Activated CD8-positive, alpha-beta T cell treated with anti-CD3 and anti-CD28 coated beads, Interleukin-2, amount 10 ng/mL, durations not matched to agents 7 days and 5 days (primary cell): ENCODE measurements around the gene KCTD5. TPM values are rescaled to one million over a fixed set of nuclear protein-coding genes. Genes with fewer than 3 reads are reported as not detected.

Experiments
- ATAC-seq: fragments of 150-1000 bp; cut with Tn5 transposase; one replicate; pipeline ENCODE4 v1.10.0; 2021; ENCODE audit warnings: moderate library complexity
- CTCF ChIA-PET: fragments of 350-600 bp; sonication (Branson Sonifier 250); formaldehyde crosslinking; loops from one replicate; lab custom pipeline; 2021; ENCODE audit warnings: antibody characterized with exemption; lab: Charles Lee
- POLR2A ChIA-PET: fragments of 350-600 bp; sonication (Branson Sonifier 250); formaldehyde crosslinking; loops from one replicate; lab custom pipeline; 2021; ENCODE audit warnings: antibody characterized with exemption; lab: Charles Lee
- DNase-seq: peaks from one replicate; pipeline ENCODE4 v3.0.0-alpha.2; 2020
- H3K27ac Mint-ChIP-seq: one replicate; pipeline ENCODE4 v1.8.0; 2021; ENCODE audit warnings: mild to moderate bottlenecking, mixed read lengths
- H3K27me3 Mint-ChIP-seq: one replicate; pipeline ENCODE4 v1.8.0; 2021; ENCODE audit warnings: low read depth, mixed read lengths
- H3K36me3 Mint-ChIP-seq: one replicate; pipeline ENCODE4 v1.8.0; 2021; ENCODE audit warnings: low read depth, mixed read lengths
- H3K4me1 Mint-ChIP-seq: one replicate; pipeline ENCODE4 v1.8.0; 2021; ENCODE audit warnings: low read depth, mixed read lengths
- H3K4me3 Mint-ChIP-seq: one replicate; pipeline ENCODE4 v1.8.0; 2021; ENCODE audit warnings: mild to moderate bottlenecking, mixed read lengths
- H3K9me3 Mint-ChIP-seq: one replicate; pipeline ENCODE4 v1.8.0; 2022; ENCODE audit warnings: mixed read lengths; ENCODE audit not compliant: insufficient read depth
- total RNA-seq, 2 experiments: library from RNA; stranded (reverse); gene quantifications; one replicate each; pipeline ENCODE4 v1.2.3, GENCODE V29; 2021

The KCTD5 gene
- total RNA-seq, 2 experiments from 2014 or later = 33.2 to 35.9 TPM

DNA sequence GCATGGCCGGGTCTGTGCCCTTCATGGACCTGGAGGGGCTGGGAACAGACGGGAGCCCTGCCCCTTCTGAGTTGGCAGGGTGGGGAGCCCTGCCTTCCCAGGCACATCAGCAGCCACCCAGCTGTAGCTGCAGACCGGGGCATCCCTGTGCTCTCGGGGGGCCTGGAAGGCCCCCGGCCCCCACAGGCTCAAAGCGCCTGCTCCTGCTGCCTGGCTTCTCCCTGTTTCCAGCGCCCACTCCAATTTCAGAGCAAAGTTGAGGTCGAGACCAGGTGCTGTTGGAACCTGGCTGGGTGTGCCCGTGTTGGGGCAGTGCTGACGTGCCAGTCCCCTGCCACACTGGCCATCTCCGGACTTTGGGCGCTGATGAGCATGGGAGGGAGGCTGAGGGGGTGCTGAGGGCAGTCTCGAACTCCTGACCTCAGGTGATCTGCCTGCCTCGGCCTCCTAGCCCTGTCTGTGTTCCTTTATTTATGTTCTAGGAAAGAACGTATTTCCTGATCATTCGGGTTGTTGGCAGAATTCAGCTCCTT lies 42.6 kb downstream of the KCTD5 start:
- peaks cover 4% of the 10 kb centered on the region for H3K4me1 Mint-ChIP-seq
- no peaks in the 10 kb centered on the region for H3K9me3 Mint-ChIP-seq
- no peak for ATAC-seq
- peaks cover 11% of the 10 kb centered on the region for H3K27me3 Mint-ChIP-seq
- POLR2A ChIA-PET = interaction anchor here (1.0 kb wide), 1 partner anchor 28 kb away, joined by 3 read pairs; no protein-coding TSS in a partner anchor
- no peak for DNase-seq
- no peak overlapping the region for H3K4me3 Mint-ChIP-seq
- no peak overlapping the region for H3K27ac Mint-ChIP-seq
- CTCF ChIA-PET = interaction anchor here (1.5 kb wide), 1 partner anchor 144 kb away, joined by 3 read pairs; no protein-coding TSS in a partner anchor
- no peaks in the 10 kb centered on the region for H3K36me3 Mint-ChIP-seq

DNA sequence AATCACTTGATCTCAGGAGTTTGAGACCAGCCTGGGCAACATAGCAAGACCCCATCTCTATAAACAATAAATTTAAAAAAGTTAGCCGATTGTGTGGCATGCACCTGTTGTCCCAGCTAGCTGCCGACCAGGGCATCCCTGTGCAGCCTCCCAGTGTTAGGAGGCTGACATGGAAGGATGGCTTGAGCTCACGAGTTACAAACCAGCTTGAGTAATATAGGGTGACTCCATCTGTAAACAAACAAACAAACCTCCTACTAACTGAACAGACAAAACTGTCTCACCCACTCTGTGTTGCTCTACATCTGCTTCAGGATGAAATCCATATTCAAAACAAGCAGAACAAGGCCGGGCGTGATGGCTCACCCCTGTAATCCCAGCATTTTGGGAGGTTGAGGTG lies 44.6 kb downstream of the KCTD5 start:
- H3K4me1 Mint-ChIP-seq = peaks cover 2% of the 10 kb centered on the region
- H3K4me3 Mint-ChIP-seq = no peak overlapping the region
- DNase-seq (no peak), ATAC-seq (no peak)
- no peak overlapping the region for H3K27ac Mint-ChIP-seq
- ChIA-PET CTCF (interaction anchor here (0.8 kb wide), 1 partner anchor 885 kb away, joined by 3 read pairs; the partner anchor contains the start of gene SLX4), POLR2A (no interaction called here)
- no peaks in the 10 kb centered on the region for H3K9me3 Mint-ChIP-seq
- H3K27me3 Mint-ChIP-seq = peaks cover 11% of the 10 kb centered on the region
- no peaks in the 10 kb centered on the region for H3K36me3 Mint-ChIP-seq

DNA sequence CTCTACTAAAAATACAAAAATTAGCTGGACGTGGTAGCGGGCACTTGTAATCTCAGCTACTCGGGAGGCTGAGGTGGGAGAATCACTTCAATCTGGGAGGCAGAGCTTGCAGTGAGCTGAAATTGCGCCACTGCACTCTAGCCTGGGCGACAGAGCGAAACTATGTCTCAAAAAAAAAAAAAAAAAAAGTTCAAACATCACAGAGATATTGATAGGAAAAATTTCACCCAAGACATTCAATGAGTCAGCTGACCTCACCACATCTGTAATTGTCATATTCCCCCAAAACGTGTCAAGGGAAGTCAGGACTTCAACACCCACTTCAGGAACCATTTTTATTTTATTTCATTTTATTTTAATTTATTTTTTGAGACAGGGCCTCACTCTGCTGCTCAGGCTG lies 45.7 kb downstream of the KCTD5 start:
- no peak overlapping the region for H3K27ac Mint-ChIP-seq
- H3K36me3 Mint-ChIP-seq = no peaks in the 10 kb centered on the region
- H3K4me1 Mint-ChIP-seq = no peaks in the 10 kb centered on the region
- no peak overlapping the region for H3K4me3 Mint-ChIP-seq
- ATAC-seq (no peak), DNase-seq (no peak)
- POLR2A ChIA-PET = no interaction called here
- no peaks in the 10 kb centered on the region for H3K9me3 Mint-ChIP-seq
- H3K27me3 Mint-ChIP-seq = peaks cover 11% of the 10 kb centered on the region
- CTCF ChIA-PET = interaction anchor here (0.8 kb wide), 1 partner anchor 883 kb away, joined by 3 read pairs; the partner anchor contains the start of gene SLX4

DNA sequence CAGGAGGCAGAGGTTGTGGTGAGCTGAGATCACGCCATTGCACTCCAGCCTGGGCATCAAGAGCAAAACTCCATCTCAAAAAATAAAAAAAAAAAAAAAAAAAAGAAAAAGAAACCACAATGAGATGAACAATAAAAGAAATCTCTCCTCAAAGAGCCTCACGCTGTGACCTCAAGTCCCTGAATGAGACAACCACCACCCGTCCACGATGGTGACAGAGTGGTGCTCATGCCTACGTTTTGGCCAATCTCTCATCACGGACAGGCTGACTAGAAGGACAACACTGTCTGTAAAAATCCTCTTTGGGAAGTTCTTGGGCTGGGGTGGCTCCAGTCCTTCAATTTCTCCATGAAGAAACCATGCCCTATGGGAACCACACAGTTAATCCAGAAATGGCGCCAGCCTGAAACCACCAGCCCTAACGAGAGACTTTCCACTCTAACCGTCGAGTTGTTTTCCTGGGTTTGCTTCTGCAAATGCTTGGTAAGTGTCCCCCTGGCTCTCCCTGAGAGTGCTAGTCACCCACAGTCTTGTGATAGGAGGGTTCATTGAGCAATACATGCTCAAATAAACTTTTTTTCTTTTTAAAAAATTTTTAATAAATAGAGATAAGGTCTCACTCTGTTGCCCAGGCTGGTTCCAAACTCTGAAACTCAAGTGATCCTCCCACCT lies 52.7 kb downstream of the KCTD5 start:
- no peak for ATAC-seq
- CTCF ChIA-PET = no interaction called here

DNA sequence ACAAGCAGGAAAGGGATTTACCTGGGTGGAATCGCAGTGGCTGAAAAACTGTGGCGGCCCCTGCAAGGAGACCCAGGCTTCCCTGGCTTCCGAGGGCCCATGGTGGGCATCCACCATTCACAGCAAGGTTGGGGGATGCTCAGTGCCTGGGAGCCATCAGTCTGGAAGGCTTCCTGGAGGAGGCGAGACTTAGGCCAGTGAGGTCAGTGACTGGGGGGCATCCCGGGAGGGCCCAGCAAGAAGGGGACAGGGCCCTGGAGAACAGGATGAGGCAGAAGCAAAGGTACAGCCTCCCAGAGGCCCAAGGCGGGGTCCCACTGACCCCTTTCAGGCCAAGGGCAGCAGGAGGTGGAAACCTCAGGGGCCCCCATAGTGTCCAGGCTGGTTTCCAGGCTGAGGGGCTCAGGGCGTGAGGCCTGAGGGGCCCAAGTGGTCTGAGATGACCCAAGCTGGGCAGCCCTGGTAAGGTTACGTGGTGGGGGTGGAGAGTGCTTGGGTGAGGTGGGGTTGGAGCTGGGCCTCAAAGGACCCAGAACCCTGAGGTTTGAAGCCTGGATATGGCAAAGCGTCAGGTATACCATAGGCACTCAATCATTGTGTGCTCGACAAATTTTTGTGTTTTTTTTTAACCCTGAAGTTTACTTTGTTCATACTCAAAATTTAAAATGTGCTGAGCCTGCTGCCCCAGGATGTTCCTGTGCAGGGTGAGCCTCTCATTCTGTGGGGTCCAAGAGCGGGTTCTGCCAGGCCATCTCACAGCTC lies 54.3 kb downstream of the KCTD5 start:
- Mint-ChIP-seq H3K27me3 (peaks cover 2% of the 10 kb centered on the region), H3K36me3 (no peaks in the 10 kb centered on the region), H3K4me3 (no peak overlapping the region), H3K9me3 (no peaks in the 10 kb centered on the region), H3K27ac (no peak overlapping the region), H3K4me1 (no peaks in the 10 kb centered on the region)
- ChIA-PET CTCF (no interaction called here), POLR2A (no interaction called here)
- ATAC-seq = no peak
- DNase-seq = no peak

More for the DNA sequence above, 52.7 kb downstream of the KCTD5 start:
- no peaks in the 10 kb centered on the region for H3K36me3 Mint-ChIP-seq
- POLR2A ChIA-PET = no interaction called here
- peaks cover 2% of the 10 kb centered on the region for H3K27me3 Mint-ChIP-seq
- no peak overlapping the region for H3K27ac Mint-ChIP-seq
- H3K9me3 Mint-ChIP-seq = no peaks in the 10 kb centered on the region
- DNase-seq = no peak
- H3K4me3 Mint-ChIP-seq = no peak overlapping the region
- no peaks in the 10 kb centered on the region for H3K4me1 Mint-ChIP-seq

DNA sequence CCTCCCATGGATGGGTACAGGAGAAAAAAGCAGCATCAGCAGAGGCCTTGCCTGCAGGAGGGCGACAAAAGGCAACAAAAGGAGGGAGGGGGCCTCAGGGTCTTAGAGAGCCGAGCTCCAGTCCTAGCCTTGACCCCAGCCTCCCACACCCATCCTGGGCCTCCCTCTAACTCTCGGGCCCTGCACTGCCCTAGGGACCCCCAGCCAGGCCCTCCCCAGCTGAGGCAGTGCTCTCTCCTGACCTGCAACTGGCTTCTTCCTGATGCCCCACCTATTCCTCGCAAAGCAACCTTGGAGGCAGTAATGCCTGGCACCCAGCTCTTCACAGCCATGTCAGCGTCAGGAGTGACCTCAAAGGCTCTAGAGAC lies 54.9 kb downstream of the KCTD5 start:
- Mint-ChIP-seq H3K27me3 (peaks cover 2% of the 10 kb centered on the region), H3K36me3 (no peaks in the 10 kb centered on the region), H3K4me1 (no peaks in the 10 kb centered on the region), H3K9me3 (no peaks in the 10 kb centered on the region), H3K4me3 (no peak overlapping the region), H3K27ac (no peak overlapping the region)
- ChIA-PET POLR2A (no interaction called here), CTCF (no interaction called here)
- ATAC-seq = no peak
- no peak for DNase-seq

DNA sequence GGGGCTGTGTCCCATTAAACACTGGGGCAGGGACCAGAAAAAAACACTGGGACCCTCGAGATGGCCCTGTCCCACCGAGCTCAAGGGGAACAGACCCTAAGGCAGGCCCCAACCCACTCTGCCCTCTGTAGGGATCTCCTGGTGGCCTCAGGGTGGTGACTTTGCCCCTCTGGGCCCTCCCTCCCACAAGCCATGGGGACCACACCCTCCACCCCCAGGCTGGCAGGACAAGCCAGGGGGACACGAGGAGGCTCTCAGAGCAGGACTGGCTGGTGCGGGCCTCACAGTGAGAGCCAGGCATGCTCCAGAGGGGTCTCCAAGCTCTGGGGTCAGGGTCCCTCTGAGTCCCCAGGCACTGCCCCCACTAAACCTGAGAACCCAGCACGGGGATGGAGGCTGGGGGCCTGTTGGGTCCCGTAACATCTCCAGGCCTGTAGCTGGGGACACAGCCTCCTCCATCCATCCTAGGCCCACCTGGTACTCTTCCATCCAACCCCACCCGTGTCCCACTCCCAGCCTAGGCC lies 55.6 kb downstream of the KCTD5 start:
- Mint-ChIP-seq H3K27ac (no peak overlapping the region), H3K4me3 (no peak overlapping the region), H3K9me3 (no peaks in the 10 kb centered on the region), H3K27me3 (peaks cover 2% of the 10 kb centered on the region), H3K36me3 (no peaks in the 10 kb centered on the region), H3K4me1 (no peaks in the 10 kb centered on the region)
- DNase-seq (no peak), ATAC-seq (no peak)
- CTCF ChIA-PET = no interaction called here
- POLR2A ChIA-PET = no interaction called here

DNA sequence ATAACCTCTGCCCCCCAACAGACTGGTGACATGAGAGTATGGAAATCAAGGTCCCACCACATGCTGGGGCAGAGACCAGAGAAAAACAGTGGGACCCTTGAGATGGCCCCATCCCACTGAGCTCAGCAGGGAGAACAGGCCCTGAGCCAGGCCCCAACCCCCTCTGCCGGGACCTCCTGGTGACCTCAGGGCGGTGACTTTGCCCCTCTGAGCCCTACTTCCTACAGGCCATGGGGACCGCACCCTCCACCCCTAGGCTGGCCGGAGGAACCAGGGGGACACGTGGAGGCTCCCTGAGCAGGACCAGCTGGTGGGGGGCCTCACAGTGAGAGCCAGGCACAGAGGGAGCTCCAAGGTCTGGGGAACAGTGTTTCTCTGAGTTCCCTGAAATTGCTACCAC lies 56.3 kb downstream of the KCTD5 start:
- ChIA-PET POLR2A (no interaction called here), CTCF (no interaction called here)
- no peaks in the 10 kb centered on the region for H3K9me3 Mint-ChIP-seq
- no peak overlapping the region for H3K4me3 Mint-ChIP-seq
- no peak overlapping the region for H3K27ac Mint-ChIP-seq
- H3K27me3 Mint-ChIP-seq = peaks cover 2% of the 10 kb centered on the region
- no peak for ATAC-seq
- DNase-seq = no peak
- H3K4me1 Mint-ChIP-seq = no peaks in the 10 kb centered on the region
- no peaks in the 10 kb centered on the region for H3K36me3 Mint-ChIP-seq

DNA sequence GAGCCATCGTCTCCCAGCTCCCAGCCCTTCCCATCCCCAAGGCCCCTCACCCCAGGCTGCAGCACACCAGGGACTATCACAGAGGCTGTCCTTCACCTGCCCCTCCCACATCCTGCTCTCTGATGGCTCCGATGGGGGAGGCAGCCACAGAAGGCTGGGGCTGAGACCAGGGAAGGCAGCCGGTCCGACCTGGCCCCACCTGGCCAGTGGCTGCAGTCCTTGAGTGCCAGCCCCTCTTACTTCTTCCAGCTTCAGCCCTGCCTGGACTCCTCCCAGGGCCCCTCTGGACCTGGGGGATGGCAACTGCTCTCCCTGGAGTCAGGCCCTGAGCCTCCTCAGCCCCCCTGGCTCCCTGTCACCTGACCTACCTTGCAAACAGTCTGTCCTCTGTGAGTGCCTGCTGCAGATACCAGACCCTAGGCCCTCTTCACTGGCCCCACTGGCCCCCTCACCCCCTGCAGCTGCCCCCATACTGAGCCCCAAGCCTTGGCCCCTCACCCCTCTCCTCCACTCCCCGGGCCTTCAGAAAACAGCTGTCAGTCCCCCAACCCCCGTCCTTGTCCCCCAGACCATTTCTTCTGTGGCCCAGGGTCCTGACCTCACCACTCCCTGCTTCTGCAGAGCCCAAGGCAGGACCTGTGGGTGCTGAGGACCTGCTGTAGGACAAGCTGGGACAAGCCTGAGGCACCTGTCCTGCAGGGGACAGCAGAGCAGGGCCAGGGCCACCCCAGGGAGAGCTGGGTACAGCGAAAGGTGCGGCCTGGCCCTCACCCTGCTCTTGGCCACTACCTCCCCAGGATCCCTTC lies 57.5 kb downstream of the KCTD5 start:
- Mint-ChIP-seq H3K36me3 (no peaks in the 10 kb centered on the region), H3K27ac (no peak overlapping the region), H3K4me3 (no peak overlapping the region), H3K27me3 (peaks cover 3% of the 10 kb centered on the region), H3K9me3 (no peaks in the 10 kb centered on the region), H3K4me1 (no peaks in the 10 kb centered on the region)
- CTCF ChIA-PET = no interaction called here
- ATAC-seq (no peak), DNase-seq (no peak)
- POLR2A ChIA-PET = no interaction called here

DNA sequence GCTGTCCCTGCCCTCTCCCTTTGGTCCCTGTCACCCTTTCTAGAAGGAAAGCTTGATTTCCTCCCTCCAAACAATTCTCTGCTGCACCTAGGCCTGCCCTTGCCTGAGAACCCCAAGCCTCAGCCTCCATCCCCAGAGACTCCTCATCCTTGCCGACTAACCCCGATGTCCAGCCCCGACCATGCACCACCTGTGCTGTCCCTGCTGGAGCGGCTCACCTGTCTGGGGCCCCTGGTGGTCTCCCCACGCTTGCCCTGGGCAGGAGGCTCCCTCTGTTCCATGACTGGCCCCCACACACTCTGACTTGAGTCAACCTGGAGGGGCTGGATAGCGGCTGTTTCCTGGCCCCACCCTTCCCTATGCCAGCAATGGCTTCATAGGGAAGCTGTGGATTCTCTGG lies 58.2 kb downstream of the KCTD5 start:
- ChIA-PET POLR2A (no interaction called here), CTCF (no interaction called here)
- no peaks in the 10 kb centered on the region for H3K4me1 Mint-ChIP-seq
- no peaks in the 10 kb centered on the region for H3K36me3 Mint-ChIP-seq
- DNase-seq (no peak), ATAC-seq (no peak)
- no peaks in the 10 kb centered on the region for H3K9me3 Mint-ChIP-seq
- H3K27me3 Mint-ChIP-seq = peaks cover 2% of the 10 kb centered on the region
- no peak overlapping the region for H3K4me3 Mint-ChIP-seq
- no peak overlapping the region for H3K27ac Mint-ChIP-seq

DNA sequence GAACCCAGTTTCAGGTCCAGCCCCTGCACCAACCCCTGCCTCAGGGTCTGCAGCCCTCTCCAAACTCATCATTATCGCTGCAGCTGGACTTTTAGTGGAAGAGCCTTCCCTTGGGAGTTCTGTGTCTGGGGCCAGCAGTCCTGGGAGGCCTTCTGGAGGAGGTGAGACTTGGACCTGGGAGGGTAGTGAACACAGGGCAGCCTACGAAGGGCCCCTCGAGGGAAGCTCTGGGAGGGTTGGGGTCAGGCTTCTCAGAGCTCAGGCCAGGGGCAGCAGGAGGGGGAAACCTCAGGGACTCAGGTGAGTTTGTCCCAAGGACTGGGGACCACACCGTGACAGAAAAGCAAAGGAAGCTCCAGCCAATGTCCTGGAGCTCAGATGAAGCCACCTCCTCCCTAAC lies 58.8 kb downstream of the KCTD5 start:
- ChIA-PET POLR2A (interaction anchor here (0.6 kb wide), 1 partner anchor 10 kb away, joined by 4 read pairs; no protein-coding TSS in a partner anchor), CTCF (interaction anchor here (0.6 to 1.5 kb wide), 2 partner anchors 127 to 278 kb away, joined by 3 to 4 read pairs; no protein-coding TSS in a partner anchor)
- Mint-ChIP-seq H3K27ac (no peak overlapping the region), H3K9me3 (no peaks in the 10 kb centered on the region), H3K36me3 (no peaks in the 10 kb centered on the region), H3K4me1 (no peaks in the 10 kb centered on the region), H3K27me3 (peaks cover 2% of the 10 kb centered on the region), H3K4me3 (no peak overlapping the region)
- no peak for DNase-seq
- ATAC-seq = no peak
